A549 (cell line): ENCODE data around the gene METAP2.

Source experiments
- KDM1A ChIP-seq: fragments of 200-600 bp; sonication (generic); IDR thresholded peaks from 2 replicates; pipeline ENCODE4 v1.6.1; 2016; ENCODE audit warnings: low read depth, mild to moderate bottlenecking
- MAFK ChIP-seq: fragments of 450-650 bp; IDR thresholded peaks from 2 replicates; pipeline ENCODE4 v1.6.1; 2014; ENCODE audit not compliant: partially characterized antibody
- MYC ChIP-seq: IDR thresholded peaks from 2 replicates; pipeline ENCODE4 v1.6.1; 2012; ENCODE audit warnings: mild to moderate bottlenecking, inconsistent platforms, low read length, improper control_type of control experiment, borderline replicate concordance
- POLR2A ChIP-seq: IDR thresholded peaks from 2 replicates; pipeline ENCODE4 v1.6.1; 2012; ENCODE audit warnings: mild to moderate bottlenecking, low read length
- TF ChIP-seq, protein P1 (sequence below): fragments of 200-600 bp; sonication (generic); IDR thresholded peaks from 2 replicates; pipeline ENCODE4 v1.6.1; 2016; ENCODE audit warnings: antibody characterized with exemption, mild to moderate bottlenecking, moderate library complexity
- TF ChIP-seq, protein P2 (sequence below): fragments of >200 bp; sonication (Bioruptor Twin); formaldehyde crosslinking; IDR thresholded peaks from 3 replicates; pipeline ENCODE4 v1.5.1; 2016
- TF ChIP-seq, protein P3 (sequence below): fragments of 250-450 bp; sonication (Bioruptor Pico); IDR thresholded peaks from 2 replicates; pipeline ENCODE4 v1.5.0; 2021; ENCODE audit warnings: mild to moderate bottlenecking, moderate library complexity, borderline replicate concordance
- TF ChIP-seq, protein P4 (sequence below): IDR thresholded peaks from 2 replicates; pipeline ENCODE4 v1.6.1; 2012

DNA sequence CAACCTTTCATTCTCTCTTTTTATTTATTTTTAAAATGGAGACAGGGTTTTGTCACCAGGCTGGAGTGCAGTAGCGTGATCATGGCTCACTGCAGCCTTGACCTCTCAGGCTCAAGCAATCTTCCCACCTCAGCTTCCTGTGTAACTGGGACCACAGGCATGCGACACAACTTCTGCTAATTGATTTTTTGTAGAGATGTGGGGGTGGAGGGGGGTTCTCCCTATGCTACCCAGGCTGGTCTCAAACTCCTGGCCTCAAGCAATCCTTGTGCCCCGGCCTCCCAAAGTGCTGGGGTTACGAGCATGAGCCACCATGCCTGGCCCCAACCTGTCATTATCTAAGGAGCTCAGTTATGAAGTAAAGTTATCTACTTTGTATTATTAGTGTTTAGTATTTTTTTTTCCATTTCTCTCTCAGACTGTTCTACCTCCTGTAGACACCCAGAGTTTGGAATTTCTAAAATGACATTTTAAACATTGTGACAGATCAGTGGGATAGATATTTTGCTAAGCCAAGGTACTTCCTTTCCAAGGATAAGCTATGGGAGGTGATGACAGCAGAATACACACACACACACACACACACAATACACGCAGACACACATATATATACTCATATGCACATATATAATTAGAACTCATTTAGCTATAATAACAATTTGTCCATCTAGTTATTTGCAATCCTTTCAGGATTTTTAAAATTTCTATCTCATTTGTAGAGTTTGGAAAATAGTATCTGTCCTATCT is 79.4 kb downstream of the METAP2 start:
- TF ChIP-seq, protein P1, sequence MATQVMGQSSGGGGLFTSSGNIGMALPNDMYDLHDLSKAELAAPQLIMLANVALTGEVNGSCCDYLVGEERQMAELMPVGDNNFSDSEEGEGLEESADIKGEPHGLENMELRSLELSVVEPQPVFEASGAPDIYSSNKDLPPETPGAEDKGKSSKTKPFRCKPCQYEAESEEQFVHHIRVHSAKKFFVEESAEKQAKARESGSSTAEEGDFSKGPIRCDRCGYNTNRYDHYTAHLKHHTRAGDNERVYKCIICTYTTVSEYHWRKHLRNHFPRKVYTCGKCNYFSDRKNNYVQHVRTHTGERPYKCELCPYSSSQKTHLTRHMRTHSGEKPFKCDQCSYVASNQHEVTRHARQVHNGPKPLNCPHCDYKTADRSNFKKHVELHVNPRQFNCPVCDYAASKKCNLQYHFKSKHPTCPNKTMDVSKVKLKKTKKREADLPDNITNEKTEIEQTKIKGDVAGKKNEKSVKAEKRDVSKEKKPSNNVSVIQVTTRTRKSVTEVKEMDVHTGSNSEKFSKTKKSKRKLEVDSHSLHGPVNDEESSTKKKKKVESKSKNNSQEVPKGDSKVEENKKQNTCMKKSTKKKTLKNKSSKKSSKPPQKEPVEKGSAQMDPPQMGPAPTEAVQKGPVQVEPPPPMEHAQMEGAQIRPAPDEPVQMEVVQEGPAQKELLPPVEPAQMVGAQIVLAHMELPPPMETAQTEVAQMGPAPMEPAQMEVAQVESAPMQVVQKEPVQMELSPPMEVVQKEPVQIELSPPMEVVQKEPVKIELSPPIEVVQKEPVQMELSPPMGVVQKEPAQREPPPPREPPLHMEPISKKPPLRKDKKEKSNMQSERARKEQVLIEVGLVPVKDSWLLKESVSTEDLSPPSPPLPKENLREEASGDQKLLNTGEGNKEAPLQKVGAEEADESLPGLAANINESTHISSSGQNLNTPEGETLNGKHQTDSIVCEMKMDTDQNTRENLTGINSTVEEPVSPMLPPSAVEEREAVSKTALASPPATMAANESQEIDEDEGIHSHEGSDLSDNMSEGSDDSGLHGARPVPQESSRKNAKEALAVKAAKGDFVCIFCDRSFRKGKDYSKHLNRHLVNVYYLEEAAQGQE: no peak
- TF ChIP-seq, protein P2, sequence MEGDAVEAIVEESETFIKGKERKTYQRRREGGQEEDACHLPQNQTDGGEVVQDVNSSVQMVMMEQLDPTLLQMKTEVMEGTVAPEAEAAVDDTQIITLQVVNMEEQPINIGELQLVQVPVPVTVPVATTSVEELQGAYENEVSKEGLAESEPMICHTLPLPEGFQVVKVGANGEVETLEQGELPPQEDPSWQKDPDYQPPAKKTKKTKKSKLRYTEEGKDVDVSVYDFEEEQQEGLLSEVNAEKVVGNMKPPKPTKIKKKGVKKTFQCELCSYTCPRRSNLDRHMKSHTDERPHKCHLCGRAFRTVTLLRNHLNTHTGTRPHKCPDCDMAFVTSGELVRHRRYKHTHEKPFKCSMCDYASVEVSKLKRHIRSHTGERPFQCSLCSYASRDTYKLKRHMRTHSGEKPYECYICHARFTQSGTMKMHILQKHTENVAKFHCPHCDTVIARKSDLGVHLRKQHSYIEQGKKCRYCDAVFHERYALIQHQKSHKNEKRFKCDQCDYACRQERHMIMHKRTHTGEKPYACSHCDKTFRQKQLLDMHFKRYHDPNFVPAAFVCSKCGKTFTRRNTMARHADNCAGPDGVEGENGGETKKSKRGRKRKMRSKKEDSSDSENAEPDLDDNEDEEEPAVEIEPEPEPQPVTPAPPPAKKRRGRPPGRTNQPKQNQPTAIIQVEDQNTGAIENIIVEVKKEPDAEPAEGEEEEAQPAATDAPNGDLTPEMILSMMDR: no peak
- TF ChIP-seq POLR2A (no peak), KDM1A (no peak), MYC (no peak), MAFK (no peak)
- TF ChIP-seq, protein P3, sequence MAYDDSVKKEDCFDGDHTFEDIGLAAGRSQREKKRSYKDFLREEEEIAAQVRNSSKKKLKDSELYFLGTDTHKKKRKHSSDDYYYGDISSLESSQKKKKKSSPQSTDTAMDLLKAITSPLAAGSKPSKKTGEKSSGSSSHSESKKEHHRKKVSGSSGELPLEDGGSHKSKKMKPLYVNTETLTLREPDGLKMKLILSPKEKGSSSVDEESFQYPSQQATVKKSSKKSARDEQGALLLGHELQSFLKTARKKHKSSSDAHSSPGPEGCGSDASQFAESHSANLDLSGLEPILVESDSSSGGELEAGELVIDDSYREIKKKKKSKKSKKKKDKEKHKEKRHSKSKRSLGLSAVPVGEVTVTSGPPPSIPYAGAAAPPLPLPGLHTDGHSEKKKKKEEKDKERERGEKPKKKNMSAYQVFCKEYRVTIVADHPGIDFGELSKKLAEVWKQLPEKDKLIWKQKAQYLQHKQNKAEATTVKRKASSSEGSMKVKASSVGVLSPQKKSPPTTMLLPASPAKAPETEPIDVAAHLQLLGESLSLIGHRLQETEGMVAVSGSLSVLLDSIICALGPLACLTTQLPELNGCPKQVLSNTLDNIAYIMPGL (CRISPR knock-in tag): no peak
- TF ChIP-seq, protein P4, sequence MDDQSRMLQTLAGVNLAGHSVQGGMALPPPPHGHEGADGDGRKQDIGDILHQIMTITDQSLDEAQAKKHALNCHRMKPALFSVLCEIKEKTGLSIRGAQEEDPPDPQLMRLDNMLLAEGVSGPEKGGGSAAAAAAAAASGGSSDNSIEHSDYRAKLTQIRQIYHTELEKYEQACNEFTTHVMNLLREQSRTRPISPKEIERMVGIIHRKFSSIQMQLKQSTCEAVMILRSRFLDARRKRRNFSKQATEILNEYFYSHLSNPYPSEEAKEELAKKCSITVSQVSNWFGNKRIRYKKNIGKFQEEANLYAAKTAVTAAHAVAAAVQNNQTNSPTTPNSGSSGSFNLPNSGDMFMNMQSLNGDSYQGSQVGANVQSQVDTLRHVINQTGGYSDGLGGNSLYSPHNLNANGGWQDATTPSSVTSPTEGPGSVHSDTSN: no peak
